Measurements from ENCODE around the gene AP4S1.

AP4S1 gene

DNA sequence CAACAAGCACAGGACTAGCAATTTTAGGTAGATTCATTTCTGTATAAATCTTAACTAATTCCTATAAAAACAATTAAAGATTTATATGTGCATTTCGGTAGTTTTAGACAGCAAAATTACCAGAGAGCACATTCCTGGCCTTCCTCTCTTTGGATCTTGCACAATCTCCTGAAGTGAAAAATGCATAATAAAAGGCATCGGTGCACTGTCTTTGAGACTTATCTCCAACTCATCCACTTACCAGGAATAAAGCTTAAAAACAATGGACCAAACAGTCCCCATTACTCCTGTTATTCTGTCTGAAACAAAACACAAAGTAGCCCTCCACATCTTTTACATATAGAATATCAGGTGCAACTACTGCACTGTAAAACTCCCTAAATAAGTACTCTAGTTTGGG is 112.9 kb downstream of the AP4S1 start:
- Histone ChIP-seq H3K79me2 (ENCODE audit: insufficient read depth, low read length) (no peaks in the 10 kb centered on the region), H3K4me3 (ENCODE audit: low read length, poor library complexity, severe bottlenecking) (no peak overlapping the region), H3F3A (ENCODE audit: low read depth) (no peaks in the 10 kb centered on the region), H2AFZ (ENCODE audit: low read length) (no peak overlapping the region), H3K9ac (ENCODE audit: low read depth, low read length, poor library complexity, severe bottlenecking) (no peak overlapping the region), H3K9me2 (replicated peaks; ENCODE audit: low read depth, low read length) (no peaks in the 10 kb centered on the region), H3K36me3 (ENCODE audit: insufficient read depth, low read length) (peaks cover 81% of the 10 kb centered on the region), H3K4me1 (ENCODE audit: insufficient read depth, low read length, poor library complexity, severe bottlenecking) (no peaks in the 10 kb centered on the region), H3K9me3 (ENCODE audit: insufficient read depth, low read depth, low read length) (no peaks in the 10 kb centered on the region), H3K4me2 (ENCODE audit: low read depth, low read length, poor library complexity, severe bottlenecking) (no peak overlapping the region), H4K20me1 (ENCODE audit: insufficient read depth, low read length, poor library complexity, severe bottlenecking) (no peaks in the 10 kb centered on the region), H3K27me3 (ENCODE audit: insufficient read depth, low read length, poor library complexity, severe bottlenecking) (no peaks in the 10 kb centered on the region)
- TF ChIP-seq, protein P1, sequence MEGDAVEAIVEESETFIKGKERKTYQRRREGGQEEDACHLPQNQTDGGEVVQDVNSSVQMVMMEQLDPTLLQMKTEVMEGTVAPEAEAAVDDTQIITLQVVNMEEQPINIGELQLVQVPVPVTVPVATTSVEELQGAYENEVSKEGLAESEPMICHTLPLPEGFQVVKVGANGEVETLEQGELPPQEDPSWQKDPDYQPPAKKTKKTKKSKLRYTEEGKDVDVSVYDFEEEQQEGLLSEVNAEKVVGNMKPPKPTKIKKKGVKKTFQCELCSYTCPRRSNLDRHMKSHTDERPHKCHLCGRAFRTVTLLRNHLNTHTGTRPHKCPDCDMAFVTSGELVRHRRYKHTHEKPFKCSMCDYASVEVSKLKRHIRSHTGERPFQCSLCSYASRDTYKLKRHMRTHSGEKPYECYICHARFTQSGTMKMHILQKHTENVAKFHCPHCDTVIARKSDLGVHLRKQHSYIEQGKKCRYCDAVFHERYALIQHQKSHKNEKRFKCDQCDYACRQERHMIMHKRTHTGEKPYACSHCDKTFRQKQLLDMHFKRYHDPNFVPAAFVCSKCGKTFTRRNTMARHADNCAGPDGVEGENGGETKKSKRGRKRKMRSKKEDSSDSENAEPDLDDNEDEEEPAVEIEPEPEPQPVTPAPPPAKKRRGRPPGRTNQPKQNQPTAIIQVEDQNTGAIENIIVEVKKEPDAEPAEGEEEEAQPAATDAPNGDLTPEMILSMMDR (conservative IDR thresholded peaks at IDR 0.05; ENCODE audit: low read length), result no peak
- no peak for TF ChIP-seq EZH2phosphoT487 (IDR thresholded peaks at IDR 0.05; ENCODE audit: borderline replicate concordance)

DNA sequence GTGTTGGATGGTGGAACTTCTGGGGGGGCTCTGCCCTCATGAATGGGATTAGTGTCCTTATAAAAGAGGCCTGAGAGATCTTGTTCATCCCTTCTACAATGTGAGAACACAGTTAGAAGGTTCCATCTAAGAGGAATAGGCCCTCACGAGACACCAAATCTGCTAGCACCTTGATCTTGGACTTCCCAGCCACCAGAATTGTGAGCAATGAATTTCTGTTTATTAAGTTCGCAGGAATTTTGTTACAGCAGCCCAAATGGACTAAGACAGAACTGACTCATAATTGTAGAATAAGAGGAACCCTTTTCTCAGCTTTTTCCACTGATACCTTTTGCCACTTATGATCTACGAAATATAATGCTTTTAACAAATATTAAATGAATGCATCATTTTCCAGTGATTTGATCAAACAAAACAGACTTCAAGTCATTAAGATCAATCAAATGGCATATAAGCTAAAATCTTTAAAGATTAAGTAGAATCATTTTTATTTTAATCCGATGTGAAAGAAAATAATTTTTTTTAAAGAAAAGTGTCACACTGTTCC is 113.9 kb downstream of the AP4S1 start:
- no peaks in the 10 kb centered on the region for H3K9me2 ChIP-seq (replicated peaks; ENCODE audit: low read depth, low read length)
- TF ChIP-seq EZH2phosphoT487 (IDR thresholded peaks at IDR 0.05; ENCODE audit: borderline replicate concordance), result no peak
- TF ChIP-seq, protein P1 (conservative IDR thresholded peaks at IDR 0.05; ENCODE audit: low read length), result no peak
- H3K36me3 ChIP-seq (ENCODE audit: insufficient read depth, low read length), result peaks cover 81% of the 10 kb centered on the region
- no peak overlapping the region for H3K4me3 ChIP-seq (ENCODE audit: low read length, poor library complexity, severe bottlenecking)
- no peak overlapping the region for H3K9ac ChIP-seq (ENCODE audit: low read depth, low read length, poor library complexity, severe bottlenecking)
- no peaks in the 10 kb centered on the region for H4K20me1 ChIP-seq (ENCODE audit: insufficient read depth, low read length, poor library complexity, severe bottlenecking)
- no peaks in the 10 kb centered on the region for H3K4me1 ChIP-seq (ENCODE audit: insufficient read depth, low read length, poor library complexity, severe bottlenecking)
- H3F3A ChIP-seq (ENCODE audit: low read depth), result no peaks in the 10 kb centered on the region
- H2AFZ ChIP-seq (ENCODE audit: low read length), result no peak overlapping the region
- H3K27me3 ChIP-seq (ENCODE audit: insufficient read depth, low read length, poor library complexity, severe bottlenecking), result no peaks in the 10 kb centered on the region
- H3K4me2 ChIP-seq (ENCODE audit: low read depth, low read length, poor library complexity, severe bottlenecking), result no peak overlapping the region
- no peaks in the 10 kb centered on the region for H3K9me3 ChIP-seq (ENCODE audit: insufficient read depth, low read depth, low read length)
- no peaks in the 10 kb centered on the region for H3K79me2 ChIP-seq (ENCODE audit: insufficient read depth, low read length)

DNA sequence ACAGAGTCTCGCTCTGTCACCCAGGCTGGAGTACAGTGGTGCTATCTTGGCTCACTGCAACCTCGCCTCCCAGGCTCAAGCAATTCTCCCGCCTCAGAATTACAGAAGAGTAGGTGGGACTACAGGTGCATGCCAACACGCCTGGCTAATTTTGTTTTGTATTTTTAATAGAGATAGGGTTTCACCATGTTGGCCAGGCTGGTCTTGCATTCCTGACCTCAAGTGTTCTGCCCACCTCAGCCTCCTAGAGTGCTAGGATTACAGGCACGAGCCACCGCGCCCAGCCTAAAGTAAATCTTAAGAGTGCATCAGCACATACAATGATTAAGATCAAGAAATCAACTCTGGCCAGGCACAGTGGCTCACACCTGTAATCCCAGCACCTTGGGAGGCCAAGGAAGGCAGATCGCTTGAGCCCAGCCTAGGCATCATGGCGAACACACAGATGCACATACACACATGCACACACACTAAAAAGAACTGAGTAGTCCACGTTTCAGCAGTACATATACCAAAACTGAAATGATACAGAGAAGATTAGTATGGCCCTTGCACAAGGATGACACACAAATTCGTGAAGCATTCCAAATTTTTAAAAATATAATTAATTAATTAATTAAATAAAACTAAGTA is 117.1 kb downstream of the AP4S1 start:
- no peak overlapping the region for H2AFZ ChIP-seq (ENCODE audit: low read length)
- H3K9me2 ChIP-seq (replicated peaks; ENCODE audit: low read depth, low read length), result no peaks in the 10 kb centered on the region
- H3F3A ChIP-seq (ENCODE audit: low read depth), result no peaks in the 10 kb centered on the region
- no peak overlapping the region for H3K9ac ChIP-seq (ENCODE audit: low read depth, low read length, poor library complexity, severe bottlenecking)
- TF ChIP-seq, protein P1 (conservative IDR thresholded peaks at IDR 0.05; ENCODE audit: low read length), result no peak
- TF ChIP-seq EZH2phosphoT487 (IDR thresholded peaks at IDR 0.05; ENCODE audit: borderline replicate concordance), result no peak
- H3K9me3 ChIP-seq (ENCODE audit: insufficient read depth, low read depth, low read length), result no peaks in the 10 kb centered on the region
- H3K27me3 ChIP-seq (ENCODE audit: insufficient read depth, low read length, poor library complexity, severe bottlenecking), result no peaks in the 10 kb centered on the region
- peaks cover 83% of the 10 kb centered on the region for H3K36me3 ChIP-seq (ENCODE audit: insufficient read depth, low read length)
- H3K4me2 ChIP-seq (ENCODE audit: low read depth, low read length, poor library complexity, severe bottlenecking), result no peak overlapping the region
- no peaks in the 10 kb centered on the region for H3K4me1 ChIP-seq (ENCODE audit: insufficient read depth, low read length, poor library complexity, severe bottlenecking)
- no peaks in the 10 kb centered on the region for H3K79me2 ChIP-seq (ENCODE audit: insufficient read depth, low read length)
- H3K4me3 ChIP-seq (ENCODE audit: low read length, poor library complexity, severe bottlenecking), result no peak overlapping the region
- no peaks in the 10 kb centered on the region for H4K20me1 ChIP-seq (ENCODE audit: insufficient read depth, low read length, poor library complexity, severe bottlenecking)

Measured in Loucy (cell line).